ENCODE data around the gene IPO4.

GRCh38 chr14:24195186-24196070 lies 6.8 kb upstream of the IPO4 start, which contains the start of gene TM9SF1:
- TF ChIP-seq CTCF (IDR thresholded peaks at IDR 0.05 in 2 of 3, conservative IDR thresholded peaks at IDR 0.05 in 1 of 3; ENCODE audit: insufficient read depth in 2 of 3, low read depth in 1 of 3, low read length in 3 of 3) (no peak; a peak in 1 of 6 replicates), USF2 (CRISPR knock-in tag; IDR thresholded peaks at IDR 0.05) (no peak), TFE3 (CRISPR knock-in tag; IDR thresholded peaks at IDR 0.05) (no peak), ZNF133 (CRISPR knock-in tag; IDR thresholded peaks at IDR 0.05) (no peak), PATZ1 (CRISPR knock-in tag; IDR thresholded peaks at IDR 0.05; ENCODE audit: borderline replicate concordance) (no peak), ZNF79 (CRISPR knock-in tag; IDR thresholded peaks at IDR 0.05; ENCODE audit: low read depth) (no peak), BHLHE40 (IDR thresholded peaks at IDR 0.05; ENCODE audit: low read length) (no peak), ZC3H8 (IDR thresholded peaks at IDR 0.05) (no peak), ZNF384 (IDR thresholded peaks at IDR 0.05; ENCODE audit: low read depth, low read length) (no peak), ZNF551 (CRISPR knock-in tag; IDR thresholded peaks at IDR 0.05) (no peak)
